ENCODE measurements around the gene SPANXB1. TPM values are rescaled to one million over a fixed set of nuclear protein-coding genes. Genes with fewer than 3 reads are reported as not detected.
"Not testable (repeated sequence)": the region's sequence is repeated elsewhere in the genome, so short reads cannot be mapped to it uniquely, and the experiment has no call there.

SPANXB1 gene, protein sequence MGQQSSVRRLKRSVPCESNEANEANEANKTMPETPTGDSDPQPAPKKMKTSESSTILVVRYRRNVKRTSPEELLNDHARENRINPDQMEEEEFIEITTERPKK
- not detected for polyA plus RNA-seq (ENCODE audit: low read depth in 6 of 6)

- H3K9me3 Mint-ChIP-seq: peaks cover 0 to 11% (median 3%) of the 10 kb centered on the region in 7 donors
- not testable (repeated sequence) for H3K27ac Mint-ChIP-seq; ATAC-seq (ENCODE audit: low read depth in 2 of 2); H3K27me3 Mint-ChIP-seq; H3K36me3 Mint-ChIP-seq; H3K4me1 Mint-ChIP-seq; H3K4me3 Mint-ChIP-seq; DNase-seq
Measured at GRCh38 chrX:141002568-141002967, at the start of gene SPANXB1. SPANXB1 (plus strand) TSS chrX:141002594; CDS start chrX:141002694, 100 bp downstream.

DNA sequence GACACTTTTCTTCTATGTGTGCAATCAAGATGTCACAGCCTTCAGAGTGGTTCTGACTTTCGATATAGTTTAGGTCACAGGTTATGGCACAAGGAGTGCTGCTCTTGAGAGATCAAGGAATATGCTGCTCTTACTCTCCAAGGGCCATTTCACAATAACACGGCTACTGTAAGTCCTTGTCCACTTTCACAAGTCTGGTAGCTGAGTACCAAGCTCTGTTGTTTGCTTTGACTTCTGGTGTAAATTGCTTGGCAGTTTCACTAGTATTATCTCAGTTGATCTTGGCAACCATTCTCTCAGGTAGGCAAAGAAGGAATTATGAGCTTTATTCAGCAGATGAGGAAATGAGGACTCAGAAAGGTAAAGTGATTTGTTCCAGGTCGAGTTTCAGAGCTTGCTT is 35.4 kb upstream of the SPANXB1 start:
- H3K27ac Mint-ChIP-seq: no peak overlapping the region
- DNase-seq (no peak), ATAC-seq (ENCODE audit: low read depth in 2 of 2) (no peak)
- H3K9me3 Mint-ChIP-seq: peaks cover 0 to 2% (median 0%) of the 10 kb centered on the region in 7 donors
- no peaks in the 10 kb centered on the region for H3K36me3 Mint-ChIP-seq
- H3K4me1 Mint-ChIP-seq: no peaks in the 10 kb centered on the region
- H3K4me3 Mint-ChIP-seq: no peak overlapping the region
- H3K27me3 Mint-ChIP-seq: no peaks in the 10 kb centered on the region

DNA sequence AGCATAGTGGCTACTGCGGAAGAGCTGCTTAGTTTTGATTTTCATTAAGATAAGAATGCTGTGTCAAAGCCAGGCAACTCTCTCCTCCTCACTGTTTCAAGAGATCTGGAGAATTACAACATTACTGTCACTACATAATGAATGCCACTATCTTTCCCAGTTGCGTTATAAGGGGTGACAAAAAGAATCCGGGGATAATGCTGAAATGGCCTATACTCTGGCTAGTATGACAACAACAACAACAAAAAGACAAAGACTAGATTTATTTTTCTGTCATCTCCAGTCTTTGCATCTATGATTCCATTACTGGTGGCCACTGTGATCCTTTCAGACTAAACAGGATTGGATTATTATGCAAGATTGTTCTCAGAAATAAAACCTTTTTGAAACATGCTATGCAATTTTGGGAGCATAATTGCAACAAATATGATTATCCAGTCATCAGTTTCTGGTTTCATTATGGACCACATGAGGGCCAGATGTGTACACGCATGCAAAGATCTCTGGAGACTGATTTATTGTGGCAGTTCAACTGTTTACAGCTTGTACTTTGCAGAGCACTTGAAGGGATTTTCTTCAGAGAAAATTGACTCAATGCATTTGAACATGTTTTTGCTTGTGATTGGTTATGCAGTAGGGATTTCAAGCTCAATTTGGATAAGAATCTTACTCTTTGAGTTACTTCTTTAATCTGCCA is 31.1 kb upstream of the SPANXB1 start:
- ATAC-seq (ENCODE audit: low read depth in 2 of 2): no peak
- H3K27ac Mint-ChIP-seq: no peak overlapping the region
- no peaks in the 10 kb centered on the region for H3K36me3 Mint-ChIP-seq
- H3K4me3 Mint-ChIP-seq: no peak overlapping the region
- H3K27me3 Mint-ChIP-seq: no peaks in the 10 kb centered on the region
- H3K9me3 Mint-ChIP-seq: peaks cover 0 to 8% (median 0%) of the 10 kb centered on the region in 7 donors
- no peak for DNase-seq
- no peaks in the 10 kb centered on the region for H3K4me1 Mint-ChIP-seq

GRCh38 chrX:140975472-140975871 is 26.9 kb upstream of the SPANXB1 start:
- Mint-ChIP-seq H3K9me3 (peaks cover 0 to 6% (median 0%) of the 10 kb centered on the region in 7 donors), H3K27ac (no peak overlapping the region), H3K4me1 (no peaks in the 10 kb centered on the region), H3K36me3 (no peaks in the 10 kb centered on the region), H3K27me3 (no peaks in the 10 kb centered on the region), H3K4me3 (no peak overlapping the region)
- no peak for DNase-seq
- ATAC-seq (ENCODE audit: low read depth in 2 of 2): no peak

DNA sequence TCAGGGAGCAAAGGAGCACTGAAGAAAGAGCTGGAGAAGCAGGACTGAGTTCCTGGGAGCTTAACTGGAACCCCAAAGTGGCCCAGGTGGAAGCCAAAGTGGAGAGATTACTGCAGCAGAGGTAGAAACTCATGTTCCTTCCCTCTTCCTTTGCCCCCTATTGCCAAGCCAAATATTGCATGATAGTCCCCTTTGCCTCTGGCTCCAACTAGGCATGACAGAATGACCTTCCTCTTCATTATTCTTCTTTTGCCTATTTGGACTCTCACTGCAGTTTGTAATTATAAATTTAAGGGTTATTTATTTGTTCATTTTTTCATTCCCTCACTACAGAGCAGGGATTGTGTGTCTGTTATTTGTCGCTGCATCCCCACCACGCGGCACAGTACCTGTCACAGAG is 22.1 kb upstream of the SPANXB1 start:
- Mint-ChIP-seq H3K9me3 (no peaks in the 10 kb centered on the region), H3K27me3 (no peaks in the 10 kb centered on the region), H3K4me1 (no peaks in the 10 kb centered on the region), H3K4me3 (no peak overlapping the region), H3K36me3 (no peaks in the 10 kb centered on the region), H3K27ac (no peak overlapping the region)
- ATAC-seq (ENCODE audit: low read depth in 2 of 2): no peak
- no peak for DNase-seq

DNA sequence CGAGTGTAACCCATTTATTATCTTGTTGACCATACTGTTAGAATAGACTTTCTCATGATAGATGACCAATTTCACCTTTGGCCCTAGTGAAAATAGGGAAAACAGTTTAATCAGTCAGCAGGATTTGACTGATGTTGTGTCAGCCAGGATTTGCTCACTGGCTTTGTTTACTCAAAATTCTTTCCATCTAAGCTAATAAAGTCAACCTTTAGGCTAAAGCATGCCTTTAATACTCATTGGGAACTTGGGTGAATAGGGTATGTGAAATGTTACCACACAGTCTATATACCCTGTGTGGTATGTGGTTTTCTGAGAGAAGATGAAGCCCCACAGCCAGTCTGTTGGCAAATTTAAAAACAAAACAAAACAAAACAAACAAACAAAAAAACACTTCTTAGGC is 18.7 kb upstream of the SPANXB1 start:
- H3K4me3 Mint-ChIP-seq: no peak overlapping the region
- no peaks in the 10 kb centered on the region for H3K4me1 Mint-ChIP-seq
- no peaks in the 10 kb centered on the region for H3K9me3 Mint-ChIP-seq
- no peak overlapping the region for H3K27ac Mint-ChIP-seq
- no peaks in the 10 kb centered on the region for H3K27me3 Mint-ChIP-seq
- DNase-seq: no peak
- ATAC-seq (ENCODE audit: low read depth in 2 of 2): no peak
- H3K36me3 Mint-ChIP-seq: no peaks in the 10 kb centered on the region

DNA sequence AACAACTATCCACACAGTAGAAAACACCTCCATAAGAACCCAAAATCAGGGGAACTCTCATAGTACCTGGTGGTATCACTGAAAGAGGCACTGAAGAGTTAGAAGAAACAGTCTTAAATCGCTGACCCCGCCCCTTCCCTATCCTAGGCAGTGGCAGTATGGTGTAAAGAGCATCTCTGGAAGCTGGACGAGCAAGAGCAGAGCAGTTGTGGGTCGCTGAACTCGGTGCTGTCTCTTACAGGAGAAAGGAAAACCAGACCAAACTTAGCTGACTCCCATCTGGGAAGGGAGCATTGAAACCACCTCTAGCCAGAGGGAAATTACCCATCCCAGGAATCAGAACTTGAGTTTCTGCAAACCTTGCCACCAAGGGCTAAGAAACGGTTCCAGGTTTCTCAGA is 2.8 kb downstream of the SPANXB1 start:
- not testable (repeated sequence) for H3K9me3 Mint-ChIP-seq, H3K36me3 Mint-ChIP-seq

GRCh38 chrX:141044246-141044645 is 41.9 kb downstream of the SPANXB1 start:
- not testable (repeated sequence) for H3K27ac Mint-ChIP-seq; H3K27me3 Mint-ChIP-seq; H3K4me3 Mint-ChIP-seq; H3K4me1 Mint-ChIP-seq; ATAC-seq (ENCODE audit: low read depth in 2 of 2); DNase-seq; H3K36me3 Mint-ChIP-seq; H3K9me3 Mint-ChIP-seq

More for the DNA sequence above, 2.8 kb downstream of the SPANXB1 start:
- DNase-seq; ATAC-seq (ENCODE audit: low read depth in 2 of 2); H3K27ac Mint-ChIP-seq; H3K27me3 Mint-ChIP-seq; H3K4me3 Mint-ChIP-seq; H3K4me1 Mint-ChIP-seq: not testable (repeated sequence)

- DNase-seq; H3K27ac Mint-ChIP-seq; H3K27me3 Mint-ChIP-seq; H3K4me1 Mint-ChIP-seq; H3K9me3 Mint-ChIP-seq; H3K4me3 Mint-ChIP-seq; H3K36me3 Mint-ChIP-seq; ATAC-seq (ENCODE audit: low read depth in 2 of 2): not testable (repeated sequence)
Measured at GRCh38 chrX:141049878-141050277, 47.5 kb downstream of the SPANXB1 start.

GRCh38 chrX:141052098-141052497 is 49.7 kb downstream of the SPANXB1 start:
- H3K27ac Mint-ChIP-seq; H3K27me3 Mint-ChIP-seq; H3K4me3 Mint-ChIP-seq; H3K9me3 Mint-ChIP-seq; DNase-seq; H3K36me3 Mint-ChIP-seq; ATAC-seq (ENCODE audit: low read depth in 2 of 2); H3K4me1 Mint-ChIP-seq: not testable (repeated sequence)

Other genes with a start within 250 kb of the SPANXB1 start
- gene LDOC1, start 174.5 kb downstream of the SPANXB1 start, polyA plus RNA-seq (ENCODE audit: low read depth in 6 of 6): 10 to 100 TPM in 5 of 6 donors, 1 to 10 TPM in 1; 8.2 to 54.2 (median 38.3) TPM
- not detected for gene SPANXC, start 239.9 kb downstream of the SPANXB1 start, polyA plus RNA-seq (ENCODE audit: low read depth in 6 of 6)

Data from naive B cell (primary cell).